HG02973 (cell line): ENCODE data around the gene ZNF648.
"Not testable (repeated sequence)": the region's sequence is repeated elsewhere in the genome, so short reads cannot be mapped to it uniquely, and the experiment has no call there.

Experiments used
- ATAC-seq: cut with Tn5 transposase; IDR thresholded peaks from one replicate; pipeline ENCODE4 v1.9.1; 2021; ENCODE audit warnings: moderate library complexity; ENCODE audit not compliant: unreplicated experiment

ZNF648 gene

DNA sequence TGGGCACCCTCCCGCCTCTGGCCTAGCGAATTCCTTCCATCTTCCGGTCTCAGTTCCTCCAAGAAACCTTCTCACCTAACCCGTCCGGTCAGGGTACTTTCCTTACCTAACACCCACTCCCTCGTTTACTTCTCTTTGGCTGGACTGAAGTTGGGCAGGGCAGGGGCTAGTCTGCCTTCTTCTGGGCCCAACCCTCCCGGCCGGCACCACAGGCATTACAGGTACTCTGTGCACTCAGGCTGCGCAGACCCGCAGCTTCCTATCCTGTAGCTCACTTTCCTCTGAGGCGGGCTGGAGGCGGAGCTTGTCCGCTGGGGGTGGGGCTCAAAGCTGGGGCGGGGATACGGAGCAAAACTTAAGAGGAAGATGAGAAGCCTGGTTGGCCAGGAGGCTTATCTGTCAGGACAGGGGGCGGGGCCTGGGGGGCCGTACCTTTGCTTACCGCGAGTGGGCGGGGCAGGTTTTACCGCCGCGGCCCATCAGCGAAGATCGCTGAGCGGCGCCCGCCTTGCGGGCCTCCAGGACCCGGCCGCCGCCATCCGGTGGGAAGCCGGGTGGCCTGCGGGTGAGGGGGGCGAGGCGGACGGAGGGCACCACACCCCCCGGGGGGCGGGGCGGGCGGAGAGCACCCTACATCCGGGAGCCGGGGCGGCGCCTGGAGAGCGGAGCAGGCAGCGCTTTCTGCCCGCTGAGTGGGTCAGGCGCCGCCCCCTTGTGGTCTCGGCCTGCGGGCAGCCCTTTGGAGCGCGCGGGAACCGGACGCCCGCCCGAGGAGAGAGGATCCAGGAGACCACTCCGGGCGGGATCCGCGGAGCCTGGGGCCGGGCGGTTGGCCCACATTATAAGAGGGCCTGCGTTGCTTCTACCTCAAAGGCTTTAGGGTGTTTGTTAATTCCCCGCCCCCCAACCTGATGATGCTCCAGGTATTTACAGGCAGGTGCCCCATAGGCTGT, 31.9 kb downstream of the ZNF648 start:
- peak; percentile 93 for ATAC-seq

DNA sequence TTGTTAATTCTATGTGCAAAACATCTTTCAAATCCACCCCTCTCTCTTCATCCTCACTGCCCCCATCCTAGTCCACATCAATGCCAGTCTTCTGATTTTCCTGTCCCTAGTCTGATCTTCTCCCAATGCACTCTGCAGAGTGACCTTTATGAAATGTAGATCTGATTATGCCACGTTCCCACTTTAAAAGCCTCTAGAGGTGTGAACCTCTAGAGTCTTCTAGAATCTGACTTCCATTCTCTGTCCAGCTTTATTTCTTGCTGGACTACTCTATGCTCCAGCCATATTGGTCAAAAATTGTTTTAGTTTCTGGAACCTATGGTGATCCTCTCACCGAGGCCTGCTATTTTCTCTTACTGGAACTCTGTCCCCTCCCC, 32.5 kb downstream of the ZNF648 start:
- ATAC-seq: no peak

DNA sequence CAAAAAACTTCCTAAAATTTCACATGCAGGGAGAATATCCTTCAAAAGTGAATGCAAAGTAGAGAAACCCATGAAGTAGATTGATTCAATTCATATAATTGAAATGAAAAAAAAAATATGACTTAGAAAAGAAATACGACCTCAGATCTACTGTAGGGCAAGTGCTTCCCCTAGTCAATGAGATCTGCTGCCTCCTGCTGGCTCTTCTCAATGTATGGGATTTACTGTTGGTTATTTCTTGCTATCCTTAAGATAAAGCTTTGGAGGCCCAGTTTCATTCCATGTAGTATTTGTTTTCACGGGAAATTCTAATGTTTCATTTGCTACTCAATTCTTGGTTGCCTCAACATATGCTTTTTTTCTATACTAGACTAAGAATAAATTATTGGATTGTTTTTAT, 46.2 kb downstream of the ZNF648 start:
- ATAC-seq: no peak

DNA sequence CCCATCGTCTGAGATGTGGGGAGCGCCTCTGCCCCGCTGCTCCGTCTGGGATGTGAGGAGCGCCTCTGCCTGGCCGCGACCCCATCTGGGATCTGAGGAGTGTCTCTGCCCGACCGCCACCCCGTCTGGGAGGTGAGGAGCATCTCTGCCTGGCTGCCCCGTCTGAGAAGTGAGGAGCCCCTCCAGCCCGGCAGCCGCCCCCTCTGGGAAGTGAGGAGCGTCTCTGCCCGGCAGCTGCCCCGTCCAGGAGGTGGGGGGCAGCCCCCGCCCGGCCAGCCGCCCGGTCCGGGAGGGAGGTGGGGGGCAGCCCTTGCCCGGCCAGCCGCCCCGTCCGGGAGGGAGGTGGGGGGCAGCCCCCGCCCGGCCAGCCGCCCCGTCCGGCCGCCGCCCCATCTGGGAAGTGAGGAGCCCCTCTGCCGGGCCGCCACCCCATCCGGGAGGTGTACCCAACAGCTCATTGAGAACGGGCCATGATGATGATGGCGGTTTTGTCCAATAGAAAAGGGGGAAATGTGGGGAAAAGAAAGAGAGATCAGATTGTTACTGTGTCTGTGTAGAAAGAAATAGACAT, 50.6 kb downstream of the ZNF648 start:
- not testable (repeated sequence) for ATAC-seq

DNA sequence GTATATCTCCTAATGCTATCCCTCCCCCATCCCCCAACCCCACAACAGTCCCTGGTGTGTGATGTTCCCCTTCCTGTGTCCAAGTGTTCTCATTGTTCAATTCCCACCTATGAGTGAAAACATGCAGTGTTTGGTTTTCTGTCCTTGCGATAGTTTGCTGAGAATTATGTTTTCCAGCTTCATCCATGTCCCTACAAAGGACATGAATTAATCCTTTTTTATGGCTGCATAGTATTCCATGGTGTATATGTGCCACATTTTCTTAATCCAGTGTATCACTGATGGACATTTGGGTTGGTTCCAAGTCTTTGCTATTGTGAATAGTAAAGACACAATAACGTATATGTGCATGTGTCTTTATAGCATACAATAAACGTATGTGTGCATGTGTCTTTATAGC, 56.1 kb downstream of the ZNF648 start:
- not testable (repeated sequence) for ATAC-seq

DNA sequence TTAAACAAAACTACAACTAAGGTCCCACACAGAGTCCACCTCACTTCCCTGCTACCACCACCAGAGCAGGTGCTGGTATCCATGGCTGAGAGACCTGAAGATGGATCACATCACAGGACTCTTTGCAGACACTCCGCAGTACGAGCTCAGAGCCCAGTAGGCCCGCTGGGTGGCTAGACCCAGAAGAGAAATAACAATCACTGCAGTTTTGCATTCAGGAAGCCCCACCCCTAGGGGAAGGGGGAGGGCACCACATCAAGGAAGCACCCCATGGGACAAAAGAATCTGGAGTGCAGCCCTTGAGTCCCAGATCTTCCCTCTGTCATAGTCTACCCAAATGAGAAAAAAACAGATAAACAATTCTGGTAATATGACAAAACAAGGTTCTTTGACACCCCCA, 56.9 kb downstream of the ZNF648 start:
- no peak for ATAC-seq
